Measurements from ENCODE around the gene UBL4B.
"Not testable (repeated sequence)": the region's sequence is repeated elsewhere in the genome, so short reads cannot be mapped to it uniquely, and the experiment has no call there.

The UBL4B gene

DNA sequence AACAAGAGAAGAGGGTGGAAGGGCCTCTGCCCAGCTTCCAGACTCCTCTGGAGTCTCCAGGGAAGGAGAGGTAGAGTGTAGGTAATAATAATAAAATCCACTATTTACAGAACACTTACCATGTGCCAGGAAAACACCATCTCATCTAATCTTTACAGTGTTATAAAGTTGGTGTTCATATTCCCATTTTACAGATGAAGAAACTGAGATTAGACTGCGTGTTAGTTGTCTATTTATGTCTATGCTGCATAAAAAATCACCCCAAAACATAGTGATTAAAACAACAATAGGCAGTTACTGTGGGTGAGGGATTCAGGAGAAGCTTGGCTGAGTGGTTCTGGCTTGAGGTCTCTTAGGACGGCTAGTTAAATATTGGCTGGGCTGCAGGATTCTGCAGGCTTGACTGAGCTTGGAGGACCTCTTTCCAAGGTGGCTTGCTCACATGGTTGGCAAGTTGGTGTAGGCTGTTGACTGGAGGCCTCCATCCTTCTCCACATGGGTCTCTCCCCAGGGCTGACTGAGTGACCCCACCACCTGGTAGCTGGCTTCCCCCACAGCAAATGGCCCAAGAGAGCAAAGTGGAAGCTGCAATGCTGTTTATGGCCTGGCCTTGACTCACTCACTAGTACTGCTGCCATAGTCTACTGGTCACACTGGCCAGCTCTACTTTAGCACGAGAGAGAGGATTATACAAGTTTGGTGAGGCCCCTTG lies 35.3 kb upstream of the UBL4B start:
- DNase-seq (ENCODE audit: low read depth, low spot score): no peak
- in situ Hi-C loops (cut with HindIII; ENCODE audit: low sequenced_read_pairs): no loop called here
- no peak overlapping the region for H3K4me3 ChIP-seq (ENCODE audit: low read depth, low read length)
- no peak for TF ChIP-seq CTCF (IDR thresholded peaks at IDR 0.05; ENCODE audit: low read depth, low read length)

DNA sequence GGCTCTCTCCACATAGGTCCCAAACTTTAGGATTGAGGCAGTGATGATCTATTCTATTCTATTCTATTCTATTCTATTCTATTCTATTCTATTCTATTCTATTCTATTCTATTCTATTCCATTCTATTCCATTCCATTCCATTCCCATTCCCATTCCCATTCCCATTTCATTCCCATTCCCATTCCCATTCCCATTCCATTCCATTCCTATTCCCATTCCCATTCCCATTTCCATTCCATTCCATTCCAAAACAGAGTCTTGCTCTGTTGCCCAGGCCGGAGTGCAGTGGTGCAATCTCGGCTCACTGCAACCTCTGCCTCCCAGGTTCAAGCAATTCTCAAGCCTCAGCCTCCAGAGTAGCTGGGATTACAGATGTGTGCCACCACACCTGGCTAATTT lies 32.2 kb upstream of the UBL4B start:
- in situ Hi-C loops (cut with HindIII; ENCODE audit: low sequenced_read_pairs); H3K4me3 ChIP-seq (ENCODE audit: low read depth, low read length); DNase-seq (ENCODE audit: low read depth, low spot score): not testable (repeated sequence)

DNA sequence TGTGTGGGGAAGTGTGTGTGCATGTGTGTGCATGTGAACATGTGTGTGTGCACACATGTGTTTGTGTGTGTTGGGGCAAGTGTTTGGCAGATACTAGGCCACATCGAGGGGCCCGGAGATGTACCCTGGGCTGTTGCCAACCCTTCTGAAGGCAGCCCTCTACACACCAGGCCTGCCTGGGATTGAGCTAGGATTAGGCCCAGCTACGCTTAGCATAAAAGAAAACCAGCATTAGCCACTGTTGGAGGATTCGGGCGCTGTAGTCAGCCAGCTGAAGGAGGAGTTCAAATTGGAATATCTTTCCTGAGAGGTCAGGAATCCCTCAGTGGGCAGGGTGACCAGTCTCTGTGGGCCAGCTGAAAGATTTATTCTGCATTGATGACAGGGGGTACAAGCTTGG lies 31.2 kb upstream of the UBL4B start:
- DNase-seq (ENCODE audit: low read depth, low spot score): no peak
- in situ Hi-C loops (cut with HindIII; ENCODE audit: low sequenced_read_pairs): no loop called here
- no peak for TF ChIP-seq CTCF (IDR thresholded peaks at IDR 0.05; ENCODE audit: low read depth, low read length)

DNA sequence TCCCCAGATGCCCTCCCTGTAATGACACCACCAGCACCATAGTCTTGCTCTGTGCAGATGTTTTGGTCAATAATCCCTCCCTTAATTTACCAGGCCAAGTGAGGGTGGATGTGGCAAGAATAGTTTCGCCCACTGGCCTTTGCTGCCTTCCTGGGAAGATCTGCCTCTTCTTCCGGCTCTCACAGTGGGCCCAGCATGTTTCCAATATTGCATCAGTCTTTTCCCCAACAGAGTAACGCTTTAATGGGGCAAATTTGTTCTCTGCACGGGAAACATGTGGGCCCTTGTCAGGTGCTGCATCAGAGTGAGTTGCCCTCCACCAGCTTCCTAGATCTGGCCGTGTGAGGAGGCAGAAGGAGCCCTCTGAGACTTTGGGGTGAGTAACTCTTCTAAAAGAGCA lies 29.8 kb upstream of the UBL4B start:
- TF ChIP-seq CTCF (IDR thresholded peaks at IDR 0.05; ENCODE audit: low read depth, low read length): no peak
- H3K4me3 ChIP-seq (ENCODE audit: low read depth, low read length): no peak overlapping the region
- in situ Hi-C loops (cut with HindIII; ENCODE audit: low sequenced_read_pairs): no loop called here
- no peak for DNase-seq (ENCODE audit: low read depth, low spot score)

More for the DNA sequence above, 31.2 kb upstream of the UBL4B start:
- no peak overlapping the region for H3K4me3 ChIP-seq (ENCODE audit: low read depth, low read length)

- no peak overlapping the region for H3K4me3 ChIP-seq (ENCODE audit: low read depth, low read length)
- in situ Hi-C loops (cut with HindIII; ENCODE audit: low sequenced_read_pairs): no loop called here
- no peak for DNase-seq (ENCODE audit: low read depth, low spot score)
- no peak for TF ChIP-seq CTCF (IDR thresholded peaks at IDR 0.05; ENCODE audit: low read depth, low read length)
Observed at GRCh38 chr1:110083061-110083865, 29.0 kb upstream of the UBL4B start.

GRCh38 chr1:110083866-110084226 lies 28.4 kb upstream of the UBL4B start:
- no peak for TF ChIP-seq CTCF (IDR thresholded peaks at IDR 0.05; ENCODE audit: low read depth, low read length)
- no peak overlapping the region for H3K4me3 ChIP-seq (ENCODE audit: low read depth, low read length)
- in situ Hi-C loops (cut with HindIII; ENCODE audit: low sequenced_read_pairs): no loop called here
- DNase-seq (ENCODE audit: low read depth, low spot score): no peak
